Choroid plexus epithelial cell (primary cell): Measurements from ENCODE around the gene SLC25A22.

Source experiments
- DNase-seq: peaks from one replicate; pipeline ENCODE4 v3.0.0-alpha.2; 2010; ENCODE audit warnings: low read depth
- H3K4me3 ChIP-seq: 2 replicates; pipeline ENCODE4 v1.5.1; 2011; ENCODE audit warnings: low read depth, mild to moderate bottlenecking, control low read depth, low read length, moderate library complexity
- TF ChIP-seq, protein P1 (sequence below): conservative IDR thresholded peaks from 2 replicates; pipeline ENCODE4 v1.5.1; 2011; ENCODE audit warnings: low read depth, mild to moderate bottlenecking, control low read depth, inconsistent platforms, low read length, moderate library complexity

Gene SLC25A22

DNA sequence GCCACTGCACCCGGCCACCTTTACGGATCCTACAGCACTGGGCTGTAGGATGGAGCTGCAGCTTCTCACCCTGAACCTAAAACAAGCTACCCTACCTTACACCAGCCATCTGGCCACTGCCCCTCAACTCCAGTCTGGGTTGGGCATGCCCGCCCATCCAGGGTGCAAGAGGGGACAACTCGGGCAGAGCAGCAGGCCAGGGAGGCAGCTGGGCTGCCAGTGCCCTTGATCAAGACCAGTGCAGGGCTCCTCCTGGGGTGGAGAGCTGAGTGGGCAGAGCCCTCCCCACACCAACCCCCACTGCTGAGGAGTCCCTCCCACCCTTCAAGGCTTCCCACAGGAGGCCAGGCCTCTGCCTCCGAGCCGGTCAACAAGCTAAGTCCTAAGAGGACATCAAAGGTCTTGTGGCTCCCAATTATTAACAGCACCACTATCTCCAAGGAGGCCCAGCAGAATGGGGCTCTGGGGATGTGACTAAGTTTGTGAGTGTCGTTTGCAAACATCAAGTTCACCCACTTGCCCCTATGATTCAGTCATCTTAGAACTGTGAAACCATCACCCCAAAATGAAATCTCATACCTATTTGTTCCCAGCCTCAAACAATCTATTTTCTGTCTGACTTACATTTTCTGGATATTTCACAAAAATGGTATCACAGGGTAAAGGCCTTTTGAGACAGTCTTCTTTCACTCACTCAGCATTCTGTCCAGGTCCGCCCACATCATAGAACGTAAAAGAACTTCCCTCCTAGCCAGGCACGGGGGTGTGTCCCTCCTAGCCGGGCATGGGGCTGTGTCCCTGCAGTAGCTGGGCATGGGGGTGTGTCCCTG lies 31.8 kb downstream of the SLC25A22 start:
- TF ChIP-seq, protein P1, sequence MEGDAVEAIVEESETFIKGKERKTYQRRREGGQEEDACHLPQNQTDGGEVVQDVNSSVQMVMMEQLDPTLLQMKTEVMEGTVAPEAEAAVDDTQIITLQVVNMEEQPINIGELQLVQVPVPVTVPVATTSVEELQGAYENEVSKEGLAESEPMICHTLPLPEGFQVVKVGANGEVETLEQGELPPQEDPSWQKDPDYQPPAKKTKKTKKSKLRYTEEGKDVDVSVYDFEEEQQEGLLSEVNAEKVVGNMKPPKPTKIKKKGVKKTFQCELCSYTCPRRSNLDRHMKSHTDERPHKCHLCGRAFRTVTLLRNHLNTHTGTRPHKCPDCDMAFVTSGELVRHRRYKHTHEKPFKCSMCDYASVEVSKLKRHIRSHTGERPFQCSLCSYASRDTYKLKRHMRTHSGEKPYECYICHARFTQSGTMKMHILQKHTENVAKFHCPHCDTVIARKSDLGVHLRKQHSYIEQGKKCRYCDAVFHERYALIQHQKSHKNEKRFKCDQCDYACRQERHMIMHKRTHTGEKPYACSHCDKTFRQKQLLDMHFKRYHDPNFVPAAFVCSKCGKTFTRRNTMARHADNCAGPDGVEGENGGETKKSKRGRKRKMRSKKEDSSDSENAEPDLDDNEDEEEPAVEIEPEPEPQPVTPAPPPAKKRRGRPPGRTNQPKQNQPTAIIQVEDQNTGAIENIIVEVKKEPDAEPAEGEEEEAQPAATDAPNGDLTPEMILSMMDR: no peak
- no peak for DNase-seq
- H3K4me3 ChIP-seq: no peak overlapping the region

DNA sequence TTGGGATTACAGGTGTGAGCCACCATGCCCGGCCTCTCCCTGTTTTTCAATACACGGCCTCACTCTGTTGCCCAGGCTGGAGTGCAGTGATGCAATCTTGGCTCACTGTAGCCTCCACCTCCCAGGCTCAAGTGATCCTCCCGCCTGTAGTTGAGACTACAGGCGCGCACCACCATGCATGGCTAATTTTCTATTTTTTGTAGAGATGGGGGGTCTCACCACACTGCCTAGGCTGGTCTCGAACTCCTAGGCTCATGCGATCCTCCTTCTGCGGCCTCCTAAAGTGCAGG lies 32.3 kb downstream of the SLC25A22 start:
- no peak for DNase-seq
- TF ChIP-seq, protein P1: no peak
- H3K4me3 ChIP-seq: no peak overlapping the region

GRCh38 chr11:765025-765801 lies 32.9 kb downstream of the SLC25A22 start:
- TF ChIP-seq, protein P1: peak; percentile 45
- no peak overlapping the region for H3K4me3 ChIP-seq
- peak; percentile 43 for DNase-seq

GRCh38 chr11:764322-765024 lies 33.6 kb downstream of the SLC25A22 start:
- no peak overlapping the region for H3K4me3 ChIP-seq
- no peak for DNase-seq
- TF ChIP-seq, protein P1: no peak

DNA sequence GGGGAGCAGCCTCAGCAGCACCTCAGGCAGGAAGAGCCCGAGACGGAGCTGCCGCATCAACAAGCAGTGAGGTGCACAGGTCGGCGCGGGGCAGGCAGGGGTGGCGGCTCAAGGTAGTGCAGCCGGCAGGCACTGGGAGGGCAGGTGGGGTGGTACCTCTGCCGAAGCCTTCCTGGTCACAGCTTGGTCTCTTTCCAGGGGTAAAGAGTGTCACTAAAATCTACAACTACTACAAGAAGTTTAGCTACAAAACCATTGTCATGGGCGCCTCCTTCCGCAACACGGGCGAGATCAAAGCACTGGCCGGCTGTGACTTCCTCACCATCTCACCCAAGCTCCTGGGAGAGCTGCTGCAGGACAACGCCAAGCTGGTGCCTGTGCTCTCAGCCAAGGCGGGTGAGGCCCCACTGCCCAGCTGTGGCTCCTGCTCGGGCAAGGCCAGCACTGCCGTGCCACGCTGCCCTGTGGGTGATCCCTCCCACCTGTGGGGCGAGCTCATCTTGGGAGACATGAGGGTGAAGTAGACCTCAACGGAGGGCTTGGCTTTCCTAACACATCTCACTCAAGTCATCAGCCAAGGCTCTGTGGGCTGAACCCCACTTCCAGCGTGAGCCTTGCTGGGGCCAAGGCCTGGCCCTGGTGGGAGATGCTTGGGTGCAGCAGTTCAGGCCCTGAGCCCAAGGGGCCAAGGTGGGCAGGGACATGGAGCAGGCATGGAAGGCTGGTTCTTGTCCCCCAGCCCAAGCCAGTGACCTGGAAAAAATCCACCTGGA lies 34.3 kb downstream of the SLC25A22 start:
- H3K4me3 ChIP-seq: no peak overlapping the region
- TF ChIP-seq, protein P1: no peak
- no peak for DNase-seq

DNA sequence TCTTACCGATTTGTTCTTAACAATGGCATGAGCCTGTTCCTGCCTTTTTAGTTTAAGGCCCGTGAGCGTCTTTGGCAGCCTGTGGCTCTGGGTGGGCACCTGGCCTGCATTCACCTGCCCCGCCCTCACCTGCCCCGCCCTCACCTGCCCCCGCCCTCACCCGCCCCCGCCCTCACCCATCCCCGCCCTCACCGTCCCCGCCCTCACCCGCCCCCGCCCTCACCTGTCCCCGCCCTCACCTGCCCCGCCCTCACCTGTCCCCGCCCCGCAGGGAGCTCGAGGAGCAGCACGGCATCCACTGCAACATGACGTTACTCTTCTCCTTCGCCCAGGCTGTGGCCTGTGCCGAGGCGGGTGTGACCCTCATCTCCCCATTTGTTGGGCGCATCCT lies 35.0 kb downstream of the SLC25A22 start:
- TF ChIP-seq, protein P1: no peak
- no peak overlapping the region for H3K4me3 ChIP-seq
- no peak for DNase-seq
